SK-N-SH (cell line): ENCODE data around the gene TRIM58. TPM values are rescaled to one million over a fixed set of nuclear protein-coding genes. Genes with fewer than 3 reads are reported as not detected.

Experiments used
- CTCF ChIA-PET: fragments of 300-600, 350-600 bp; formaldehyde crosslinking; extraction: SDS; loops from one replicate; lab custom pipeline; 2021; lab: Yijun Ruan, JAX
- POLR2A ChIA-PET: fragments of 350-600 bp; sonication (Branson Sonifier 250); formaldehyde crosslinking; extraction: SDS; loops from one replicate; lab custom pipeline; 2020; ENCODE audit warnings: antibody characterized with exemption, inconsistent platforms; lab: Yijun Ruan, JAX
- DNase-seq: peaks from one replicate; pipeline ENCODE4 v3.0.0; 2012
- H2AFZ ChIP-seq: fragments of 200-600 bp; sonication (generic); 2 replicates; pipeline ENCODE4 v1.8.1; 2016; ENCODE audit warnings: antibody characterized with exemption, mild to moderate bottlenecking, low read depth
- H3F3A ChIP-seq: fragments of 200-600 bp; sonication (generic); replicated peaks from 2 replicates; pipeline ENCODE3; 2016; ENCODE audit warnings: antibody characterized with exemption, mild to moderate bottlenecking; ENCODE audit not compliant: insufficient read depth
- H3K27ac ChIP-seq, 2 experiments: fragments of 200-500 bp in 1 of 2; fragments of 200-600 bp in 1 of 2; sonication (Bioruptor generic) in 1 of 2; sonication (generic), shearing (Covaris generic) in 1 of 2; 2 replicates each; pipeline versions ENCODE4 v1.5.1 to v1.6.1; 2014 to 2016; ENCODE audit warnings: low read depth in 2 of 2, inconsistent platforms in 1 of 2, low read length in 1 of 2, mild to moderate bottlenecking in 1 of 2, mixed read lengths in 1 of 2
- H3K27me3 ChIP-seq: fragments of 200-600 bp; sonication (generic), shearing (Covaris generic); 2 replicates; pipeline ENCODE4 v1.6.1; 2016; ENCODE audit warnings: mixed run types; ENCODE audit not compliant: insufficient read depth
- H3K36me3 ChIP-seq, 2 experiments: fragments of 200-500 bp in 1 of 2; fragments of 200-600 bp in 1 of 2; sonication (Bioruptor generic) in 1 of 2; sonication (generic) in 1 of 2; replicated peaks in 1 of 2; 2 replicates each; pipeline versions ENCODE3 to v1.5.1; 2014 to 2016; ENCODE audit warnings: low read length in 1 of 2, mild to moderate bottlenecking in 1 of 2; ENCODE audit not compliant: insufficient read depth in 2 of 2, control insufficient read depth in 1 of 2
- H3K4me1 ChIP-seq, 2 experiments: fragments of 200-500 bp in 1 of 2; fragments of 200-600 bp in 1 of 2; sonication (Bioruptor generic) in 1 of 2; sonication (generic), shearing (Covaris generic) in 1 of 2; 2 replicates each; pipeline versions ENCODE4 v1.5.1 to v1.6.1; 2014 to 2016; ENCODE audit warnings: low read depth in 1 of 2, low read length in 1 of 2, mixed run types in 1 of 2; ENCODE audit not compliant: insufficient read depth in 2 of 2, control insufficient read depth in 1 of 2
- H3K4me2 ChIP-seq: fragments of 200-600 bp; sonication (generic), shearing (Covaris generic); 2 replicates; pipeline ENCODE4 v1.6.1; 2017; ENCODE audit warnings: mixed run types
- H3K4me3 ChIP-seq, 2 experiments: fragments of 200-500 bp in 1 of 2; fragments of 200-600 bp in 1 of 2; sonication (Bioruptor generic) in 1 of 2; sonication (generic), shearing (Covaris generic) in 1 of 2; 2 replicates each; pipeline versions ENCODE4 v1.5.1 to v1.8.1; 2014 to 2016; ENCODE audit warnings: low read depth in 2 of 2, inconsistent platforms in 1 of 2, low read length in 1 of 2, mild to moderate bottlenecking in 1 of 2, mixed read lengths in 1 of 2, moderate library complexity in 1 of 2
- H3K79me2 ChIP-seq: fragments of 200-600 bp; sonication (generic); 2 replicates; pipeline ENCODE4 v1.8.1; 2017; ENCODE audit warnings: mild to moderate bottlenecking; ENCODE audit not compliant: insufficient read depth
- H3K9ac ChIP-seq: fragments of 200-600 bp; sonication (generic); 2 replicates; pipeline ENCODE4 v1.6.1; 2017; ENCODE audit warnings: mixed run types
- H3K9me2 ChIP-seq: fragments of 200-600 bp; sonication (generic); 2 replicates; pipeline ENCODE4 v1.6.1; 2017; ENCODE audit warnings: mixed run types
- H3K9me3 ChIP-seq: fragments of 200-600 bp; sonication (generic); 2 replicates; pipeline ENCODE4 v1.6.1; 2017; ENCODE audit warnings: mixed run types, mild to moderate bottlenecking, moderate library complexity
- H4K20me1 ChIP-seq: fragments of 200-600 bp; sonication (generic); 2 replicates; pipeline ENCODE4 v1.6.1; 2017; ENCODE audit warnings: mild to moderate bottlenecking, mixed run types; ENCODE audit not compliant: insufficient read depth
- CHD2 ChIP-seq: fragments of 150-350 bp; IDR thresholded peaks from 2 replicates; pipeline ENCODE4 v1.6.1; 2018; ENCODE audit warnings: low read length; ENCODE audit not compliant: partially characterized antibody
- FOSL2 ChIP-seq: IDR thresholded peaks from 2 replicates; pipeline ENCODE4 v1.4.0; 2012; ENCODE audit warnings: low read depth, mild to moderate bottlenecking, moderate library complexity, borderline replicate concordance
- FOXJ3 ChIP-seq: sonication (generic); formaldehyde crosslinking; IDR thresholded peaks from 2 replicates; pipeline ENCODE4 v1.5.1; 2020; ENCODE audit warnings: mild to moderate bottlenecking, missing genetic modification reagents
- FOXM1 ChIP-seq: IDR thresholded peaks from 2 replicates; pipeline ENCODE4 v1.4.0; 2012; ENCODE audit warnings: low read depth, mild to moderate bottlenecking
- GABPA ChIP-seq: IDR thresholded peaks from 2 replicates; pipeline ENCODE4 v1.4.0; 2012; ENCODE audit warnings: low read depth, mild to moderate bottlenecking
- MAX ChIP-seq: IDR thresholded peaks from 2 replicates; pipeline ENCODE4 v1.4.0; 2012; ENCODE audit warnings: low read depth
- NRF1 ChIP-seq: IDR thresholded peaks from 2 replicates; pipeline ENCODE4 v1.6.1; 2012; ENCODE audit warnings: low read depth, mild to moderate bottlenecking, low read length
- POLR2AphosphoS5 ChIP-seq: IDR thresholded peaks from 2 replicates; pipeline ENCODE4 v1.6.1; 2012; ENCODE audit warnings: low read depth, low read length
- RAD21 ChIP-seq: IDR thresholded peaks from 2 replicates; pipeline ENCODE4 v1.6.1; 2012; ENCODE audit warnings: mild to moderate bottlenecking, low read length
- RCOR1 ChIP-seq: fragments of 150-350 bp; IDR thresholded peaks from 2 replicates; pipeline ENCODE4 v1.6.1; 2017; ENCODE audit warnings: antibody characterized with exemption, low read length
- REST ChIP-seq: IDR thresholded peaks from 2 replicates; pipeline ENCODE4 v1.6.1; 2012; ENCODE audit warnings: mild to moderate bottlenecking, low read depth, low read length, moderate library complexity
- SIN3A ChIP-seq: IDR thresholded peaks from 2 replicates; pipeline ENCODE4 v1.6.1; 2012; ENCODE audit warnings: low read depth, mild to moderate bottlenecking, low read length, moderate library complexity, borderline replicate concordance
- TCF12 ChIP-seq: IDR thresholded peaks from 2 replicates; pipeline ENCODE4 v1.4.0; 2012
- TEAD4 ChIP-seq: IDR thresholded peaks from 2 replicates; pipeline ENCODE4 v1.4.0; 2012; ENCODE audit warnings: mild to moderate bottlenecking, borderline replicate concordance; ENCODE audit not compliant: insufficient read depth
- USF2 ChIP-seq: fragments of 150-350 bp; IDR thresholded peaks from 2 replicates; pipeline ENCODE4 v1.6.1; 2017; ENCODE audit warnings: antibody characterized with exemption, low read length, low read depth, borderline replicate concordance
- YY1 ChIP-seq: IDR thresholded peaks from 2 replicates; pipeline ENCODE4 v1.4.0; 2012; ENCODE audit warnings: low read depth, mild to moderate bottlenecking
- WGBS: methylation state at CpG from one replicate; pipeline ENCODE4 v1.1.6; 2017; ENCODE audit warnings: low lambda C conversion rate; 5-methylcytosine and 5-hydroxymethylcytosine counted together
- polyA plus RNA-seq, 3 experiments: library from polyadenylated mRNA; depleted of rRNA; stranded (reverse); fragments of >200 nt; gene quantifications; 2 replicates each; pipeline ENCODE4 v1.2.3, GENCODE V29; 2012
- TF ChIP-seq, protein P1 (sequence below): IDR thresholded peaks from 2 replicates; pipeline ENCODE4; 2012

TRIM58 gene
- polyA plus RNA-seq, 1 of the 3 experiments (the other 2 are of a cell fraction) = 0.35 TPM

DNA sequence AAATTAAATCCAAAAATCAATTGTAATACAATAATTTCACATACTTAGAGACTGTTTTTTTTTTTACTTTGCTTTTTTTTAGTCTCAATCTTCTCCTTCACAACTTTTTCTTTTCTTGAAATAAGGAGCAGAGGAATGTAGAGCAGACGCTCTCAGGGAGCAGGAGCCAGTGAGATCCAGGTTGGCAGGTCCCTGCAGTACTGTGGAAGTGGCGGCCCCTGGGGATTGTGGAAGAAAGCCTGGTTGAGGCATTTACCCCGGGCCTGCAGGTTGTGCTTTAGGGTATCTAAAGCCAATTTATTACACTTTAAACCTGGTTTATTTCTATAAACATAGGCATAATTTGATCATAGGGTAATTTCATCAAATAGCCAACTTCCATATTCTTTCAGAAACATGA is 67.0 kb downstream of the TRIM58 start:
- H3K79me2 ChIP-seq = no peaks in the 10 kb centered on the region
- 1% methylated on average over 3 of the region's 3 CpGs for WGBS
- TF ChIP-seq FOXJ3 (CRISPR knock-in tag) = no peak
- TF ChIP-seq FOXM1 = no peak
- TF ChIP-seq FOSL2 = no peak
- TF ChIP-seq NRF1 = no peak
- TF ChIP-seq TCF12 = no peak
- no peak for TF ChIP-seq MAX
- TF ChIP-seq REST = no peak
- TF ChIP-seq USF2 = no peak
- TF ChIP-seq CHD2 = no peak
- no peak for TF ChIP-seq TEAD4
- H3K9me2 ChIP-seq = no peaks in the 10 kb centered on the region
- no peaks in the 10 kb centered on the region for H4K20me1 ChIP-seq
- no peak overlapping the region for H3K9ac ChIP-seq
- no peak overlapping the region for H2AFZ ChIP-seq
- no peak overlapping the region for H3K4me3 ChIP-seq
- ChIA-PET POLR2A (no interaction called here), CTCF (interaction anchor here (1.0 to 1.9 kb wide), 2 partner anchors 13 kb away, joined by 3 to 4 read pairs; no protein-coding TSS in a partner anchor)
- no peak overlapping the region for H3K4me2 ChIP-seq
- H3K36me3 ChIP-seq = no peaks in the 10 kb centered on the region
- no peak overlapping the region for H3K27ac ChIP-seq
- H3K9me3 ChIP-seq = no peaks in the 10 kb centered on the region
- peaks cover 6% of the 10 kb centered on the region; the same call in 1 of the 2 replicates for H3K27me3 ChIP-seq
- H3K4me1 ChIP-seq = no peaks in the 10 kb centered on the region
- no peaks in the 10 kb centered on the region for H3F3A ChIP-seq
- DNase-seq = no peak

- WGBS = 17% methylated on average over 9 of the region's 9 CpGs
- Histone ChIP-seq H3K4me2 (no peak within 1 kb of the TSS), H3K27me3 (peaks cover 6% of the 10 kb centered on the region; the same call in 1 of the 2 replicates), H2AFZ (no peak within 1 kb of the TSS; the same call in 1 of the 2 replicates), H3F3A (no peaks in the 10 kb centered on the region), H3K9ac (no peak within 1 kb of the TSS), H4K20me1 (no peaks in the 10 kb centered on the region), H3K9me2 (no peaks in the 10 kb centered on the region), H3K36me3 (no peaks in the 10 kb centered on the region), H3K79me2 (no peaks in the 10 kb centered on the region), H3K27ac (no peak within 1 kb of the TSS), H3K4me3 (no peak within 1 kb of the TSS), H3K4me1 (no peaks in the 10 kb centered on the region), H3K9me3 (no peaks in the 10 kb centered on the region)
- TF ChIP-seq YY1 = no peak
- TF ChIP-seq GABPA = no peak
- TF ChIP-seq SIN3A = no peak
- TF ChIP-seq RAD21 = no peak
- no peak for TF ChIP-seq USF2
- TF ChIP-seq RCOR1 = no peak
- no peak for TF ChIP-seq CHD2
- TF ChIP-seq, protein P1, sequence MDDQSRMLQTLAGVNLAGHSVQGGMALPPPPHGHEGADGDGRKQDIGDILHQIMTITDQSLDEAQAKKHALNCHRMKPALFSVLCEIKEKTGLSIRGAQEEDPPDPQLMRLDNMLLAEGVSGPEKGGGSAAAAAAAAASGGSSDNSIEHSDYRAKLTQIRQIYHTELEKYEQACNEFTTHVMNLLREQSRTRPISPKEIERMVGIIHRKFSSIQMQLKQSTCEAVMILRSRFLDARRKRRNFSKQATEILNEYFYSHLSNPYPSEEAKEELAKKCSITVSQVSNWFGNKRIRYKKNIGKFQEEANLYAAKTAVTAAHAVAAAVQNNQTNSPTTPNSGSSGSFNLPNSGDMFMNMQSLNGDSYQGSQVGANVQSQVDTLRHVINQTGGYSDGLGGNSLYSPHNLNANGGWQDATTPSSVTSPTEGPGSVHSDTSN = no peak
- TF ChIP-seq POLR2AphosphoS5 = no peak
- no peak for TF ChIP-seq FOXJ3 (CRISPR knock-in tag)
- TF ChIP-seq NRF1 = no peak
- ChIA-PET CTCF (interaction anchor here (1.0 to 1.9 kb wide), 2 partner anchors 12 kb away, joined by 3 to 4 read pairs; no protein-coding TSS in a partner anchor), POLR2A (no interaction called here)
- DNase-seq = no peak
Observed at GRCh38 chr1:247924868-247925267, 67.9 kb downstream of the TRIM58 start, which contains the start of gene OR2AJ1. TSS of gene OR2AJ1 (plus strand) at chr1:247924889. CDS start at chr1:247933769, 8,880 bp downstream.
